Stimulated activated CD8-positive, alpha-beta memory T cell treated with anti-CD3 and anti-CD28 coated beads, Interleukin-12 subunit alpha, Interleukin-12 subunit beta, amount 100 ng/mL, for 24 hours (primary cell): Measurements from ENCODE around the gene PRR23A.
"Not testable (repeated sequence)": the region's sequence is repeated elsewhere in the genome, so short reads cannot be mapped to it uniquely, and the experiment has no call there.

ENCODE experiments used
- DNase-seq: peaks from one replicate; pipeline ENCODE4 v3.0.0-alpha.2; 2020; ENCODE audit errors: extremely low read depth

The PRR23A gene

DNA sequence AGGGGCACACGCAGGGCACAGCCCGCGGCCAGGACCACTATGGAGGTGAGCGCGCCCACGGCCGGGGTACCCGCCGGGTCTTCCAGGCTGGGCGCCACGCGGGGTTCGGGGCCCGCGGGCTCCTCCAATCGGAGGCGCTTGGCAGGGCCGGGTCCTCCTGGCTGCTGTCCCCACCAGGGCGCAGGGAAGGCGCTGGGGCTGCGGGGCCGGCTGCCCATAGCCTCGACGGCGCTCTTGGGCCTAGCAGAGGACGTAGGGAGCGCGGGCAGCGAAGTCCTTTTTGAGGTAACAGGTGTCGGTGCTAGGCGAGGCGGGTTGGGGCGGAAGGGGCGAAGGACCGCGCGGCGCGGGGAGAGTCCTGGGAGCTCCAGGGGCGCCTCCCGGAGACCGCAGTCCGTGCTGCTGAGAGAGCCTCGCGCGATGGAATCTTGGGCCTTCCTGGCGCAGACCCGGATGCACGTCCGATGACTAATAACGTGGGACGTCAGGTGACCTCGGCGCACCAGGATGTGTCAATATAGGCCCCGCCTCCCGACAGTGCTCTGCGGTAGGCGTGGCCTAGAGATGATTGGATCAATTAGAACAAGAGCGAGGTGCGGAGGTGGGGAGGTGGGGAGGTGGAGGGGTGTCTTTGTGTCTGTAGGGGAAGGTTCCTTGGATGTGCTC lies at the start of gene PRR23A:
Gene PRR23A, minus strand, starts transcription at position 218 of the 666 bp plus-strand sequence. Its CDS starts 0 bp downstream, at position 218.
- DNase-seq, result no peak

GRCh38 chr3:139052802-139053600 lies 46.9 kb upstream of the PRR23A start:
- no peak for DNase-seq

DNA sequence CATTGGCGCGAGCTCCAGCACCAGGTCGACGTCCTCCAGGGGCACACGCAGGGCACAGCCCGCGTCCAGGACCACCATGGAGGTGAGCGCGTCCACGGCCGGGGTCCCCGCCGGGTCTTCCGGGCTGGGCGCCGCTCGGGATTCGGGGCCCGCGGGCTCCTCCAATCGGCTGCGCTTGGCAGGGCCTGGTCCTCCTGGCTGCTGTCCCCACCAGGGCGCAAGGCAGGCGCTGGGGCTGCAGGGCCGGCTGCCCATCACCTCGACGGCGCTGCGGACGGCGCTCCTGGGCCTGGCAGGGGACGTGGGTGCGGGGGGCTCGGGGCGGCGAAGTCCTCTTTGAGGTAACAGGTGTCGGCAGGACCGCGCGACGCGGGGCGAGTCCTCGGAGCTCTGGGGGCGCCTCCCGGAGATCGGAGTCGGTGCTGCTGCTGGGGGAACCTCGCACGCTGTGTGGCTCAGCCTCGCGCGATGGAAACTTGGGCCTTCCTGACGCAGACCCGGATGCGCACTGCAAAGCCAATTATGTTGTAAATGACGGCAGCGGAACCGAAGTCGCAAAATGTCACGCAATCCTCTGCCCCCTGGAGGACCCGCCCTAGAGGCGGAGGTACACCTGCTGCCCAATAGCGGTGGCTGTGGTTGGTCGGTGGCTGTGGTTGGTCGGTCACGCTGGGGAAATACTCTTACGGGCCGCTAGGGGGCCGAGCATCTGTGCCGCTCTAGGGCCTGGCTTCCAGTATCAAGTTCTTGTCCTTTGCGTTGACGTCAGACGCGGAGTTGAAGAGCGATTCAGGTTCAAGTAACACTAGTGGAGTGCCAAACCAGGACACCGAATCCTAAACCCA lies 38.5 kb upstream of the PRR23A start, which contains the start of gene PRR23C:
Gene PRR23C, minus strand, starts transcription at position 527 of the 845 bp plus-strand sequence. Its CDS starts 272 bp downstream, at position 255.
- no peak for DNase-seq

DNA sequence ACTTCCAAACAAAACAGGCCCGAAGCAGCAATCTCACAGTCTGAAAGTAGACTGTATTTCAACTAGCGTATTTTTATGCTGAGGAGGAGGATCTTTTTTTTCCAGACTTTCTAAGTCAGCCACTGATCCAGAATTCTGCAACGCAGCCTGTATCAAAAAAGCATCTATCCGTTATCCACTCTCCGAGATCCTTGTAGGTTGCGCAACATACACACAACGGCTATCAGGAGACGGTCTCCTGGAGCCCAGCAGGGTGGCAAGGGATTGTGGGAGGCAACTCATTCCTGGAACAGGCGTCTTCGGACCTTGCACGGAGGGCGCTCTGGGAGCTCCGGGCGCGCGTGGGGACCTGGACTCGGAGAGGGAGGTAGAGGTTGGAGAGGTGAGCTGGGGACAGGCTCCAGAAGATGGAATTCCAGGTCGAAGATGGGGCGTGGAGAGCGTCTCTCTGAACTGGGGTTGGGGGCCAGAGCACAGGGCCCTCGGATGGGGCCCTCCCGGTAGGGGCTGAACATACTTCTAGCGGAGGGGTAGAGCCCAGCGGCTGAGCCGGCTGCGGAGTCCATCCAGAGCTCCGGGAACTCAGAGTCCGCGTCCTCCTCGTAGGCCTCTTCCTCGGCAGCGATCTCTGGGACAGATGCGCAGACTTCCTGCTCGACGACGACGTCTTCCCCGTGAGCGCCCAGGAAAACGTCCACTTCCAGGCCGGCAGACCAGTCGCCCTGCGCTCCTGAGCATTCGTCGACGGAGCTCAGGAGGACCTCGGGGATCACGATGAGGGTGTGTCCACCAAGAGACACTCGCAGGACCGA lies 37.7 kb upstream of the PRR23A start:
- no peak for DNase-seq

GRCh38 chr3:139037478-139037877 lies 31.4 kb upstream of the PRR23A start:
- no peak for DNase-seq

GRCh38 chr3:139032326-139033002 lies 26.4 kb upstream of the PRR23A start:
- no peak for DNase-seq

DNA sequence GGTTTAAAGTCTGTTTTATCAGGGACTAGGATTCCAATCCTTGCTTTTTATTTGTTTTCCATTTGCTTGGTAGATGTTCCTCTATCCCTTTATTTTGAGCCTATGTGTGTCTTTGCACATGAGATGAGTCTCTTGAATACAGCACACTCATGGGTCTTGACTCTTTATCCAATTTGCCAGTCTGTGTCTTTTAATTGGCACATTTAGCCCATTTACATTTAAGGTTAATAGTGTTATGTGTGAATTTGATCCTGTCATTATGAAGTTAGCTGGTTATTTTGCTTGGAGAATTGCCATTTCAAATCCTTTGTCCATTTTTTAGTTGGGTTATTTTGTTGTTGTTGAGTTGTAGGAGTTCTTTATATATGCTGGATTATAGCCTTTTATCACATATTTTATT lies 24.5 kb upstream of the PRR23A start:
- not testable (repeated sequence) for DNase-seq

DNA sequence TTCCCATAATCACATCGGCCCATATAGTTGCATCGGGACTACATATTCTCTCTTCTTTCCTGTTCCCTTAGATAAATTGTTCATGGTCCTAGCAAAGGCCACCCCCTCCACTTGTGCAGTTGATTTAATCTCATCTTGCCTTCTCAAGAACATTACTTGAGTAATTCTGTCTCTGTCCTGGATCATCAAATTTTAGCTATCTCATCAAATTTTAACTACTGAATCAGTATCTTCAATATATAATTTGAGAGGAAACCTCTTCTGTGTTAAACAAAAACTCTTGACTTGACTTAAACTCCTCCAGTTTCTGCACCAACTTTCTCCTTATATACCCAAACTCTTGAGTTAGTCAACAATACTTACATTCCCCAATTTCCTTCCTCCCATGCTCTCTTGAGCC lies 18.9 kb upstream of the PRR23A start:
- DNase-seq, result no peak

DNA sequence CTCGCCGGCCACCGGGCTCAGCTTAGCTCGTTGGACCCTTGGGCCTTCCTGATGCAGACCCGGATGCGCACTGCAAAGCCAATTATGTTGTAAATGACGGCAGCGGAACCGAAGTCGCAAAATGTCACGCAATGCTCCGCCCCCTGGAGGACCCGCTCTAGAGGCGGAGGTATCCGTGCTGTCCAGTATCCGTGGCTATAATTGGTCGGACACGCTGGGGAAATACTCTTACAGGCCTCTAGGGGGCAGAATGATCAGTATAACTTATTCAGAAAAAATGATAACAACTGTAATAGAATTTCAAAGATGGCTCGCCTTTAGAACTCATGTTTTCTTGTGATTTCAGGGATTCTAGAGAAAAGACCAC lies 14.8 kb upstream of the PRR23A start, which contains the start of gene PRR23B:
Gene PRR23B, minus strand, starts transcription at position 59 of the 367 bp plus-strand sequence. CDS start 265 bp downstream, outside the sequence.
- no peak for DNase-seq

DNA sequence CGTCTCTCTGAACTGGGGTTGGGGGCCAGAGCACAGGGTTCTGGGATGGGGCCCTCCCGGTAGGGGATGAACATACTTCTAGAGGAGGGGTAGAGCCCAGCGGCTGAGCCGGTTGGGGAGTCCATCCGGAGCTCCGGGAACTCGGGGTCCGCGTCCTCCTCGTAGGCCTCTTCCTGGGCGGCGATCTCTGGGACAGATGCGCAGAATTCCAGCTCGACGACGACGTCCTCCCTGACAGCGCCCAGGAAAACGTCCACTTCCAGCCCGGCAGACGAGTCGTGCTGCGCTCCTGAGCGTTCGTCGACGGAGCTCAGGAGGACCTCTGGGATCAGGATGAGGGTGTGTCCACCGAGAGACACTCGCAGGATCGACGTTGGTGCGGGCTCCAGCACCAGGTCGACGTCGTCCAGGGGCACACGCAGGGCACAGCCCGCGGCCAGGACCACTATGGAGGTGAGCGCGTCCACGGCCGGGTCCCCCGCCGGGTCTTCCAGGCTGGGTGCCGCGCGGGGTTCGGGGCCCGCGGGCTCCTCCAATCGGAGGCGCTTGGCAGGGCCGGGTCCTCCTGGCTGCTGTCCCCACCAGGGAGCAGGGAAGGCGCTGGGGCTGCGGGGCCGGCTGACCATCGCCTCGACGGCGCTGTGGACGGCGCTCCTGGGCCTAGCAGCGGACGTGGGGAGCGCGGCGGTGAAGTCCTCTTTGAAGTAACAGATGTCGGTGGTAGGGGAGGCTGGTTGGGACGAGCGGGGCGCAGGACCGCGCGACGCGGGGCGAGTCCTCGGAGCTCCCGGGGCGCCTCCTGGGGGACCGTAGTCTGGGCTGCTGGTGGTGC lies 14.2 kb upstream of the PRR23A start:
- DNase-seq, result no peak

DNA sequence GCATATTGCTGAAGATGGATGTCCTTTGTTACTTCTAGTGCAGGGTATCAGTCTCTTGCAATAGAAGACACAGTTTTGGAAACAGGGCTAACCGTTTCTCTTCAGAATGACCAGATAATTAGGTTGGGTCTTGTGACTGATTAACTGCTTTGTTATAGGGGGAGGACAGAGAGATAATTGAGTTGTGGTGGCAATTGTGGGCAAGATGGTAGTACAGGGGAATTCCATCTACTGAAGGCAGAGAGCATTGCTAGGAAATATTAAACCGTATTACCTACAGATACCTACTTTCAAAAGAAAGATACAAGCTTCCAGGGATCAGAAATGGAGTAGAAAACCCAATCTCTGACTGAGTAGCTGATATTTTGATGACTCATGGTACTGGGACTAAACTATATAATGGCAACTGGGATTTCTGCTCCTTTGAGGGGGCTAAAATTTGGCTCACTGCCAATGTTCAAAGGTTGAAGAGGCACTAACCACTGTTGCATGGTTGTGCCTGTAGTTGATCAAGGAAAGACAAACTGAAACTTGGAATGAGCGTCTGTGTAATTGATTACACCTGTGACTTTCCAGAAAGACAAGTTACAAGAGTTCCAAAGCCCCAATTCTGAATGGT lies 10.5 kb upstream of the PRR23A start:
- DNase-seq, result no peak

- no peak for DNase-seq
These were observed 593 bp downstream of the PRR23A start for GRCh38 chr3:139005356-139005993.

DNA sequence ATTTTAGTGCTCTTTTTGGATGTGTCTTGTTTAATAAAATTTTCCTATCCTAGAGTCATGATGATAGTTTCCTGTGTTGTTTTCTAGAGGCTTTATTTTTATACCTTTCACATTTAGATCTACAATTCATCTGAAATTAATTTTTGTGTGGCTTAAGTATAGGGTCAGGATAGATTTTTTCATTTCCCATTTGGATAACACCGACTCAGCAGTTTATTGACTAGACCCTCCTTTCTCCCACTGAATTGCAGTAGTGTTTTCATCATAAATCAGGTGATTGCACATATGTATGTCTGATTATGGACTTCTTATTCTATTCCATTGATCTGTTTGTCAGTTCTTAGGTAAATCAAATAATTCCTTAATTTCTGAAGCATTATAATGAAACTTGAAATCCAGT lies 10.4 kb downstream of the PRR23A start:
- no peak for DNase-seq

- DNase-seq, result no peak
These were observed 18.9 kb downstream of the PRR23A start for GRCh38 chr3:138987181-138987580.

DNA sequence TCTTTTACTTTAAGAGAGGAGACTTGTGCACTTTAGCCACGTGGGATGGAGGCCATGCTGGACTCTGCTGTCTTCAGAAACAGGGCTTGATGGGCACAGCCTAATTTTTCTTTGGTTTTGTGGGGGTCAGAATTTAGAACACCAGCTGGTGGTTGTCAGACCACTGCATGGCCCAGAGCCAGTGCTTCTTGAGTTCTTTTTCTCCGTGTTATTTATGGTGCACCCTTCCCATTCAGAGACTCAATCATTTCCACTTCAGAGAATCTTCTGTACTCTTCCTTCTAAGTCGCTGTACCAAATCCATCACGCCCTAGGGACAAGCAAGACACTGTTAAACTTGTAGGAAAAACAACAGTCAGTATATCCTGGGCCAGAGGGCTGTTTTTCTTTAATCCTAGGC lies 20.1 kb downstream of the PRR23A start:
- DNase-seq, result no peak

GRCh38 chr3:138984816-138985215 lies 21.3 kb downstream of the PRR23A start:
- DNase-seq, result no peak

DNA sequence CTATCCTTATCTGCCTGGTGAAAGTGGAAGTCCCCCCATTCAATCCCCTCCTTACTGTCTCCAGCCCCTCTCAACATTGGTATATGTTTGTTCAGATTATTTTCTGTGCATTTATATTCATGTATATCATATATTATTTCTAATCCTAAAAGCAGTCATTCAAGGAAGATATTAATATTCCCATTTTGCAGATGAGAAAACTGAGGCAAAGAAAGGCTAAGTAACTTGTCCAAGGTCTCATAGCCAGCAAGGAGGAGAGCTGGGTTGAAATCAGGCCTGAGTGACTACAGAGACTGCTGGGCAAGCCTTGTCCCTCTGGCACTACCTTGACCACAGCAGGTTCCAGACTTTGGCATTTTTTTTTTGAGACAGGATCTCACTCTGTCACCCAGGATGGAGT lies 30.0 kb downstream of the PRR23A start:
- no peak for DNase-seq

- DNase-seq, result no peak
These were observed 30.7 kb downstream of the PRR23A start for GRCh38 chr3:138975351-138975750.

- no peak for DNase-seq
These were observed 31.6 kb downstream of the PRR23A start for GRCh38 chr3:138974462-138974861.
